Thyroid gland (tissue), 4 donors: Measurements from ENCODE around the gene SYCP1.

Experiments
- POLR2A ChIP-seq, 2 donors: fragments of 450-650 bp; IDR thresholded peaks; one replicate each; pipeline ENCODE4 v1.6.1; 2017; ENCODE audit warnings: antibody characterized with exemption in 2 of 2, mild to moderate bottlenecking in 2 of 2, moderate library complexity in 1 of 2
- TF ChIP-seq, protein P1 (sequence below), 6 experiments: fragments of 200-600 bp in 3 of 6; fragments of 450-650 bp in 3 of 6; sonication (generic) in 3 of 6; IDR thresholded peaks; one replicate each; pipeline ENCODE4 v1.5.1; 2016 to 2019; ENCODE audit warnings: antibody characterized with exemption in 6 of 6, mild to moderate bottlenecking in 2 of 6, inconsistent platforms in 1 of 6, moderate library complexity in 1 of 6

DNA sequence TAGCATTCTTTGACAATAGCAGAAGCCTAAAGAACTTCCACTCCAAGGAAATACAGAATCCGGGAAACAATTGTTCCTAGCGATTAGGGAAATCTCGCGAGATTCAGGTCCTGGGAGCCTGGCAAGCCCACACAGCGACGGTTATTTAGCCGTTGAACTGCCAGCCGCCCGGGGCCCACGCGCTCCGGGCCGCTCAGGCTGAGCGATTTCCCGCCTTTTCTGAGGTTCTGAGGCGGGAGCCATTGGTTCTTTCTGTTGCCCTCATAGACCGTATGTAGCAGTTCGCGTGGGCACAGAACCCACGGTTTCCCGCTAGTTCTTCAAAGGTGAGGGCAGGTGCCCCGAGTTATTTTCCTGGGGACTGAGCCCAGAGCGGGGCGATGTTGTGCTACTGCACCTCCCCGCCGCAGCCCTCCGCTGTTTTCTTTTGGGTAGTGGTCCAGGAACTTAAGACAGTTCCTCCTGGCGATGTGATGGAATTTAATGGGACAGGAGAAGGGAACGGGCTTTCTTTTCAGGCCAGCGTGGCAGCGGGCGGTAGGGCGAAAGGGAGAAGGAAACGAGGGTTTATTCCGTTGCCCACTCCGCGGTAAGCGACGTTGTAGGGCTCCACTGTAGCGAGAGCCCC, at the start of gene SYCP1:
- TF ChIP-seq, protein P1, sequence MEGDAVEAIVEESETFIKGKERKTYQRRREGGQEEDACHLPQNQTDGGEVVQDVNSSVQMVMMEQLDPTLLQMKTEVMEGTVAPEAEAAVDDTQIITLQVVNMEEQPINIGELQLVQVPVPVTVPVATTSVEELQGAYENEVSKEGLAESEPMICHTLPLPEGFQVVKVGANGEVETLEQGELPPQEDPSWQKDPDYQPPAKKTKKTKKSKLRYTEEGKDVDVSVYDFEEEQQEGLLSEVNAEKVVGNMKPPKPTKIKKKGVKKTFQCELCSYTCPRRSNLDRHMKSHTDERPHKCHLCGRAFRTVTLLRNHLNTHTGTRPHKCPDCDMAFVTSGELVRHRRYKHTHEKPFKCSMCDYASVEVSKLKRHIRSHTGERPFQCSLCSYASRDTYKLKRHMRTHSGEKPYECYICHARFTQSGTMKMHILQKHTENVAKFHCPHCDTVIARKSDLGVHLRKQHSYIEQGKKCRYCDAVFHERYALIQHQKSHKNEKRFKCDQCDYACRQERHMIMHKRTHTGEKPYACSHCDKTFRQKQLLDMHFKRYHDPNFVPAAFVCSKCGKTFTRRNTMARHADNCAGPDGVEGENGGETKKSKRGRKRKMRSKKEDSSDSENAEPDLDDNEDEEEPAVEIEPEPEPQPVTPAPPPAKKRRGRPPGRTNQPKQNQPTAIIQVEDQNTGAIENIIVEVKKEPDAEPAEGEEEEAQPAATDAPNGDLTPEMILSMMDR (IDR thresholded peaks at IDR 0.05) = no peak
- TF ChIP-seq POLR2A (IDR thresholded peaks at IDR 0.05) = no peak
